Measurements from ENCODE around the gene ITGB7.
A peak's percentile ranks its signal among the peaks of the same experiment; 100 is the strongest.

ITGB7 gene

DNA sequence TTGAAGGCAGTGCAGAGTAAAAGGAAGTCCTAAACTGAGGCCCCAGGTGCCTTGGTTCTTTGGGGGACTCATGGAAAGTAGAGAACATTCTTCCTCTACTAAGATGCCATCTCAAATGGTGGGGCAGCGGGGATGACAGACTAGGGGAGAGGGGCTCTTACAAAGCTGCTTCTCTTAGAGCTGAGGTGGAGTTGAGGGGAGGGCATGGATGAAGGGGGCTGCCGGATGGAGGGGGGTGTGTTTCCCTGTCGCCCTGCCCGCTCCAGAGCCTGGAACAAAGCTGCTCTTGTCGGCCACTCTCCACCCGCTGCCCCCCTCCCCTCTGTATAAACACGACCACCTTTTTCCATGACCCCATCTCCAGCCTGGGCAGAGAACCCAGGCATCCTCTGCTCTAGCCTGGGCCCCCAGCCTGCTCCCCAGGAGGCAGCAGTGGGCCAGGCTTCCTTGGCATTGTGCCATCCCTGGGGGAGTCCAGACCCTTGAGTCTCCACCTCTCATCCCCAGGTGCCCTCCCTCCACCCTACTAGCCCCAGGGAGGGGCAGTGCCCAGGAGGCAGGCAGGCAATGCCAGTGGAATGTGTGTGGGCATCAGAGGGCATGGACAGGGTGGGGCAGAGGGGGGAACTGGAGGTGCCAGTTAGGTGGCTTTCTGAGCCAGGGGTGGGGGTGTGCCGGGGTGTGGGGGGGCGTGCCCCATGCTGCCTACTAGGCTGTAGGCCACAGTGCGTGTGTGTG is 23.2 kb upstream of the ITGB7 start:
- Histone ChIP-seq H3K27me3 (ENCODE audit: control insufficient read depth in 2 of 2, insufficient read depth in 2 of 2, low read length in 2 of 2) (no peaks in the 10 kb centered on the region), H3K27ac (ENCODE audit: low read depth in 2 of 2, low read length in 2 of 2) (no peak overlapping the region), H3K4me3 (ENCODE audit: low read length in 2 of 2) (peak overlapping the region in 1 of 2 donors; percentile 69), H3K36me3 (ENCODE audit: control insufficient read depth in 2 of 2, insufficient read depth in 2 of 2, low read length in 2 of 2) (peaks cover 0 to 4% of the 10 kb centered on the region in 2 donors), H3K4me1 (ENCODE audit: control insufficient read depth in 2 of 2, insufficient read depth in 2 of 2, low read length in 2 of 2) (peaks cover 30 to 38% of the 10 kb centered on the region in 2 donors), H3K9ac (ENCODE audit: low read depth in 1 of 2, low read length in 2 of 2) (no peak overlapping the region), H3K9me3 (ENCODE audit: control insufficient read depth in 2 of 2, low read length in 2 of 2) (no peaks in the 10 kb centered on the region)

DNA sequence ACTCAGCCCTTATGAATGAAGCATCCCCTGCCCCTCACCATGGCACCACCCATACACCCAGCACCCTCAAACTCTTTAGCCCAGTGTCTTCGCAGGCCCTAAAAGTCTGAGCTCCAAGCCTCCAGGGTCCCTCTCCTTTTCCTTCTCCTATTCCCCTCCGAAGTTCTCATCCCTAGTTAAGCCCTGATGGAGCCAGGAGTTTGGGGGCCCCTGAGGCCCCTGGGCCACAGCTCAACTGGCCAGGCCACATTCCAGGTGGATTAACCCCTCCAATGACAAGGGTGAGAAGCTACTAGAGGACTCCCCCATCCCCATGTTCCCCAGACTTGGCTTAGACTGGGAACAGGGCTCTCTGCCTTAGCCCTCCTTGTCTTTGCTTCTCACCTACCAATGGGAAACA is 22.4 kb upstream of the ITGB7 start:
- Histone ChIP-seq H3K4me1 (ENCODE audit: control insufficient read depth in 2 of 2, insufficient read depth in 2 of 2, low read length in 2 of 2) (peaks cover 37 to 44% of the 10 kb centered on the region in 2 donors), H3K9ac (ENCODE audit: low read depth in 1 of 2, low read length in 2 of 2) (no peak overlapping the region), H3K27me3 (ENCODE audit: control insufficient read depth in 2 of 2, insufficient read depth in 2 of 2, low read length in 2 of 2) (no peaks in the 10 kb centered on the region), H3K9me3 (ENCODE audit: control insufficient read depth in 2 of 2, low read length in 2 of 2) (no peaks in the 10 kb centered on the region), H3K4me3 (ENCODE audit: low read length in 2 of 2) (no peak overlapping the region), H3K27ac (ENCODE audit: low read depth in 2 of 2, low read length in 2 of 2) (no peak overlapping the region), H3K36me3 (ENCODE audit: control insufficient read depth in 2 of 2, insufficient read depth in 2 of 2, low read length in 2 of 2) (peaks cover 0 to 4% of the 10 kb centered on the region in 2 donors)

DNA sequence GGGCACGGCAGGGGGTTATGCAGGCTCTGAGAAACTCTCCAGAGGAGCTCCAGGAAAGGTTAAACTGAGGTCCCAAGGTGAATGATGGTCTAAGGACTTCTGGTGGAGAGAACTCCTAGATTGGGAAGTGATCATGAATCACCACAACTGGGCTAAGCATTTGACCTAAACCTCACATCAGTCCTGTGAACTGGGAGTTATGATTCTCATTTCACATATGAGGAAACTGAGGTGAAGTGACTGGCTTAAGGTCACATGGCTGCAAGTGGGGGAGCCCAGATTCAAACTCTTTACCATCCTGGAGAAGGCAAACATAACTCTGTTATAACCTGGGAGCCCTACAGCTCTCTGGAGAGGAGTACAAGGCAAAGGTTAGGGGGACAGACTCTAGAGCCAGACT is 20.8 kb upstream of the ITGB7 start:
- Histone ChIP-seq H3K9me3 (ENCODE audit: control insufficient read depth in 2 of 2, low read length in 2 of 2) (no peaks in the 10 kb centered on the region), H3K4me3 (ENCODE audit: low read length in 2 of 2) (no peak overlapping the region), H3K27me3 (ENCODE audit: control insufficient read depth in 2 of 2, insufficient read depth in 2 of 2, low read length in 2 of 2) (no peaks in the 10 kb centered on the region), H3K9ac (ENCODE audit: low read depth in 1 of 2, low read length in 2 of 2) (no peak overlapping the region), H3K36me3 (ENCODE audit: control insufficient read depth in 2 of 2, insufficient read depth in 2 of 2, low read length in 2 of 2) (peaks cover 0 to 4% of the 10 kb centered on the region in 2 donors), H3K27ac (ENCODE audit: low read depth in 2 of 2, low read length in 2 of 2) (no peak overlapping the region), H3K4me1 (ENCODE audit: control insufficient read depth in 2 of 2, insufficient read depth in 2 of 2, low read length in 2 of 2) (peaks cover 37 to 43% of the 10 kb centered on the region in 2 donors)

DNA sequence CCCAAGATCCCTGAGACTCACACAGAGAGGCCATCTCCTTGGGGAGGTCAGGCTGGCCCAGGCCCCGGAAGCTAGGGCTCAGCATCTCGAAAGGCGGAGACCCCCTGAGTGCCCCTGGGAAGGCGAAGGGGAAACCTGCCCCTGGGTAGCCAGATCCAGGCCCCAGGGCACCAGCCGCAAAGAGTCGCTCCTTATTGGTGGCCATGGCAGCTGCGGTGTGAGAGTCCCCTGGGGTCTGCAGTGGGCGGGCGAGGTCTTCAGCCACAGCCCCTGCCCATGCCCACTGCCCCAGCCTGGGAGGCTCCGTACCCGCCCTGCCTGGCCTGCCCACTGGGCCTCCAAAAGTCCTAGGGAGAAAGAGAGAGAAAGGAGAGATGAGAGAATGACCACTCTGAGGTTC is 20.3 kb upstream of the ITGB7 start:
- Histone ChIP-seq H3K4me3 (ENCODE audit: low read length in 2 of 2) (no peak overlapping the region), H3K4me1 (ENCODE audit: control insufficient read depth in 2 of 2, insufficient read depth in 2 of 2, low read length in 2 of 2) (peaks cover 37 to 43% of the 10 kb centered on the region in 2 donors), H3K9me3 (ENCODE audit: control insufficient read depth in 2 of 2, low read length in 2 of 2) (no peaks in the 10 kb centered on the region), H3K36me3 (ENCODE audit: control insufficient read depth in 2 of 2, insufficient read depth in 2 of 2, low read length in 2 of 2) (peaks cover 0 to 4% of the 10 kb centered on the region in 2 donors), H3K27ac (ENCODE audit: low read depth in 2 of 2, low read length in 2 of 2) (no peak overlapping the region), H3K9ac (ENCODE audit: low read depth in 1 of 2, low read length in 2 of 2) (no peak overlapping the region), H3K27me3 (ENCODE audit: control insufficient read depth in 2 of 2, insufficient read depth in 2 of 2, low read length in 2 of 2) (no peaks in the 10 kb centered on the region)

DNA sequence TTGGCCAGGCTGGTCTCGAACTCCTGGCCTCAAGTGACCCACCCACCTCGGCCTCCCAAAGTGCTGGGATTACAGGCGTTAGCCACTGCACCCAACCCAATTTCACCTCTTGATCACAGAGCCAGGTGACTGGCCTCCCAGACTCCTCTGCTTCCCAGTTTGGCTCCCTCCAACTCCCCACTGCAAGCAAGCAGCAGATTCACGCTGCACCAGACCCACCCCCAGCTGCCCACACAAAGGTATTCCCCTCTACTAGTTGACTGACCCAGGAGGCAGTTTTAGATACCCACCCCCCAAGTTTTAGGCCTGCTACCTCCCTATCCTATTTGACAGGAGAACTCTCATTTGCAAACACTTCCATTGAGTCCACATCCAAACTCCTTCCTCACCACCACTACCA is 19.8 kb upstream of the ITGB7 start:
- Histone ChIP-seq H3K27me3 (ENCODE audit: control insufficient read depth in 2 of 2, insufficient read depth in 2 of 2, low read length in 2 of 2) (no peaks in the 10 kb centered on the region), H3K9me3 (ENCODE audit: control insufficient read depth in 2 of 2, low read length in 2 of 2) (no peaks in the 10 kb centered on the region), H3K9ac (ENCODE audit: low read depth in 1 of 2, low read length in 2 of 2) (no peak overlapping the region), H3K27ac (ENCODE audit: low read depth in 2 of 2, low read length in 2 of 2) (no peak overlapping the region), H3K4me1 (ENCODE audit: control insufficient read depth in 2 of 2, insufficient read depth in 2 of 2, low read length in 2 of 2) (peaks cover 41 to 46% of the 10 kb centered on the region in 2 donors), H3K4me3 (ENCODE audit: low read length in 2 of 2) (no peak overlapping the region), H3K36me3 (ENCODE audit: control insufficient read depth in 2 of 2, insufficient read depth in 2 of 2, low read length in 2 of 2) (peaks cover 0 to 4% of the 10 kb centered on the region in 2 donors)

- no peak overlapping the region for H3K4me3 ChIP-seq (ENCODE audit: low read length in 2 of 2)
- no peaks in the 10 kb centered on the region for H3K9me3 ChIP-seq (ENCODE audit: control insufficient read depth in 2 of 2, low read length in 2 of 2)
- no peak overlapping the region for H3K27ac ChIP-seq (ENCODE audit: low read depth in 2 of 2, low read length in 2 of 2)
- H3K36me3 ChIP-seq (ENCODE audit: control insufficient read depth in 2 of 2, insufficient read depth in 2 of 2, low read length in 2 of 2): peaks cover 0 to 4% of the 10 kb centered on the region in 2 donors
- no peaks in the 10 kb centered on the region for H3K27me3 ChIP-seq (ENCODE audit: control insufficient read depth in 2 of 2, insufficient read depth in 2 of 2, low read length in 2 of 2)
- no peak overlapping the region for H3K9ac ChIP-seq (ENCODE audit: low read depth in 1 of 2, low read length in 2 of 2)
- peaks cover 36 to 38% of the 10 kb centered on the region in 2 donors for H3K4me1 ChIP-seq (ENCODE audit: control insufficient read depth in 2 of 2, insufficient read depth in 2 of 2, low read length in 2 of 2)
These were observed 18.8 kb upstream of the ITGB7 start for GRCh38 chr12:53225635-53226424.

GRCh38 chr12:53224897-53225634 is 18.0 kb upstream of the ITGB7 start:
- H3K4me1 ChIP-seq (ENCODE audit: control insufficient read depth in 2 of 2, insufficient read depth in 2 of 2, low read length in 2 of 2): peaks cover 34% of the 10 kb centered on the region in 2 donors
- H3K36me3 ChIP-seq (ENCODE audit: control insufficient read depth in 2 of 2, insufficient read depth in 2 of 2, low read length in 2 of 2): peaks cover 0 to 4% of the 10 kb centered on the region in 2 donors
- no peaks in the 10 kb centered on the region for H3K27me3 ChIP-seq (ENCODE audit: control insufficient read depth in 2 of 2, insufficient read depth in 2 of 2, low read length in 2 of 2)
- no peak overlapping the region for H3K4me3 ChIP-seq (ENCODE audit: low read length in 2 of 2)
- no peaks in the 10 kb centered on the region for H3K9me3 ChIP-seq (ENCODE audit: control insufficient read depth in 2 of 2, low read length in 2 of 2)
- H3K9ac ChIP-seq (ENCODE audit: low read depth in 1 of 2, low read length in 2 of 2): no peak overlapping the region
- H3K27ac ChIP-seq (ENCODE audit: low read depth in 2 of 2, low read length in 2 of 2): peak overlapping the region in 1 of 2 donors; percentile 32

DNA sequence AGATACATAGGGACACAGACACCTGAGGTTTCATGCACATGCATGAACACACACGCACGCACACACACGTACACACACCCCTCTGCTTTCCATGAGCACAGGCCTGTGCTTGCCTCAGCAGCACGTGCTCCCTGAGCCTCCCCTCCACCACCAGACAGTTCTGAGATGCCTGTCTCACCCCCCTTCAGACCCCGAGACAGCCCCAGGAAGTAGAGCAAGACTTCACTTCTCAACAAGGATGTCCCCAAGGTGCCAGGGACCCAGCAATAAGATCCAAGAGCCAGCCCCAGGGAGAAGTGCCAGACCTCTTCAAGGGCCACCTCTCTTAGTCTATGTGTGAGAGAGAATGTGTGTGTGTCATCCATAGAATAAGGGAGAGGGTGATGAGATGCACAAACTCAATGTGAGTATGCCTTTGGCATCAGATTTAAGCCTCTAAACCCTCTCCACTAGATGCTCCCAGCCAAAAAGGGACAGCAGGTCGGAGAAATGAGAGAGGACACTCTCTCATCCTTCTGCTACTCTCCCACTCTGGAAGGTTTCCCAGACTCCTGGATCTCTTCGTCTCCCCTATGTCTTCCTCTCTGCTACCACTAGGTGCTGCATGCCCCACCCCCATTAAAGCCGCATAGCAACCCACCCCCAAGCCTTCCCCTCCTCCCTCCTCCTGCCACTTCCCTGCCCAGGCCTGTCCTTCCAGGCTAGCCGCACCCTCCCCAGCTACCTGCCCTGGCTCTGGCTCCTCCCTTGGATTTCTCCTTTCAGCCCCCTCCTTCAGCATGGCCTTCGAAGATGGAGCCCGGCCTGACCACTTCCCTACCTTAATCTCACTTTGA is 17.2 kb upstream of the ITGB7 start:
- H3K4me1 ChIP-seq (ENCODE audit: control insufficient read depth in 2 of 2, insufficient read depth in 2 of 2, low read length in 2 of 2): peaks cover 36% of the 10 kb centered on the region in 2 donors
- peak overlapping the region in 1 of 2 donors; percentile 100 for H3K27ac ChIP-seq (ENCODE audit: low read depth in 2 of 2, low read length in 2 of 2)
- no peaks in the 10 kb centered on the region for H3K9me3 ChIP-seq (ENCODE audit: control insufficient read depth in 2 of 2, low read length in 2 of 2)
- no peaks in the 10 kb centered on the region for H3K27me3 ChIP-seq (ENCODE audit: control insufficient read depth in 2 of 2, insufficient read depth in 2 of 2, low read length in 2 of 2)
- H3K4me3 ChIP-seq (ENCODE audit: low read length in 2 of 2): no peak overlapping the region
- H3K36me3 ChIP-seq (ENCODE audit: control insufficient read depth in 2 of 2, insufficient read depth in 2 of 2, low read length in 2 of 2): peaks cover 0 to 4% of the 10 kb centered on the region in 2 donors
- peak overlapping the region in 1 of 2 donors; percentile 15 for H3K9ac ChIP-seq (ENCODE audit: low read depth in 1 of 2, low read length in 2 of 2)

DNA sequence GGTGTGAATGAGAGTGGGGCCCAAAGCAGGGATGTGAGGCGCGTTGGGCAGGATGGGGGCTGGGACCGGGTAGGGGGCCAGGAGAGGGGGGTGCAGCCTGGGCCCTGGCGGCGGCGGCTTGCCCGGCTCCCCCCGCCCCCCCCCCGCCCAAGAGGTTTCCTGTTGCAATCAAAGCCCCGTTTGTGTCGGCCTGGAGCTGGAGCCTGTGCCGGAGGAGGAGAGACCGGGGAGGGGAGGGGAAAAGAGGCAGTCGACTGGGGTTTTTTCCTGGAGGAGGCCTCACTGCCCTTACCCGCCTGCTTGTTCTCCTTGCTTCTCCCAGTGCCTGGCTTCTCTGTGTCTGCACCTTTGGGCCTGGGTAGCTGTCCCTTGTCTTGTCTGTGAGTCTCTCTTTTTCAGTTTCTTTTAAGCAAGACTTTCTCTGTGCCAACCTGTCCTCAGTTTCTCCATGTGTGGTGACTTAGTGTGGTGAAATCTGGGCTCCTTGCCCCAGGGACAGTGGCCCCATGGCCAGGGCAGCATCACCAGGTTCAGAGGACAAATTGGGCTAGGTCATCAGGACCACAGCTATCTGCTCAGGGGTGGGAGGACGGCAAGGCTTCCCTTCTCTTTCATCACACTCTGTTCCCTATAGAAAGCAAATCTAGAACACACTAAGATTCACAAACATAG is 16.5 kb upstream of the ITGB7 start:
- peaks cover 0 to 4% of the 10 kb centered on the region in 2 donors for H3K36me3 ChIP-seq (ENCODE audit: control insufficient read depth in 2 of 2, insufficient read depth in 2 of 2, low read length in 2 of 2)
- H3K9me3 ChIP-seq (ENCODE audit: control insufficient read depth in 2 of 2, low read length in 2 of 2): no peaks in the 10 kb centered on the region
- no peaks in the 10 kb centered on the region for H3K27me3 ChIP-seq (ENCODE audit: control insufficient read depth in 2 of 2, insufficient read depth in 2 of 2, low read length in 2 of 2)
- H3K4me1 ChIP-seq (ENCODE audit: control insufficient read depth in 2 of 2, insufficient read depth in 2 of 2, low read length in 2 of 2): peaks cover 38 to 41% of the 10 kb centered on the region in 2 donors
- H3K9ac ChIP-seq (ENCODE audit: low read depth in 1 of 2, low read length in 2 of 2): peak overlapping the region in 1 of 2 donors; percentile 15
- H3K4me3 ChIP-seq (ENCODE audit: low read length in 2 of 2): peak overlapping the region in 1 of 2 donors; percentile 20
- peak overlapping the region; percentile 99 to 100 for H3K27ac ChIP-seq (ENCODE audit: low read depth in 2 of 2, low read length in 2 of 2)
